Mucosa of descending colon (tissue), 3 donors: Measurements from ENCODE around the gene IRF2BP2. TPM values are rescaled to one million over a fixed set of nuclear protein-coding genes. Genes with fewer than 3 reads are reported as not detected.

Source experiments
- ATAC-seq: fragments of 200-7000 bp; cut with Tn5 transposase; one replicate; pipeline ENCODE4 v1.9.1; 2020; ENCODE audit warnings: mild to moderate bottlenecking, moderate library complexity
- DNase-seq, 3 donors: peaks; one replicate each; pipeline ENCODE4 v3.0.0-alpha.2; 2020
- H3K36me3 ChIP-seq: fragments of 200-600 bp; one replicate; pipeline ENCODE4 v1.8.0; 2021; ENCODE audit warnings: low read depth, mild to moderate bottlenecking
- H3K4me1 ChIP-seq: fragments of 200-600 bp; one replicate; pipeline ENCODE4 v1.8.0; 2021; ENCODE audit warnings: low read depth, mild to moderate bottlenecking
- H3K4me3 ChIP-seq: fragments of 200-600 bp; one replicate; pipeline ENCODE4 v1.8.0; 2021; ENCODE audit warnings: mild to moderate bottlenecking
- H3K9me3 ChIP-seq: fragments of 200-600 bp; one replicate; pipeline ENCODE4 v1.8.0; 2021; ENCODE audit warnings: mild to moderate bottlenecking
- intact Hi-C, 2 donors: fragments of 100-400 bp; cut with DNase I in 1 of 2; cut with micrococcal nuclease in 1 of 2; formaldehyde crosslinking; loops; one replicate each; pipeline versions ENCODE4 v1.11.0 to v1.11.1; 2022; cut with DNase I, micrococcal nuclease
- total RNA-seq, 3 donors: library from RNA; stranded (reverse); fragmentation: NEBNext Ultra II Directional in 2 of 3; extraction: Animal tissue kit (Norgen Biotek cat#: 25700) in 2 of 3; gene quantifications; one replicate each; pipeline versions ENCODE4 v1.2.1 to v1.2.4, GENCODE V29; 2021 to 2023
- TF ChIP-seq, protein P1 (sequence below): fragments of 200-600 bp; IDR thresholded peaks from one replicate; pipeline ENCODE4 v1.8.0; 2022; ENCODE audit warnings: antibody characterized with exemption, mild to moderate bottlenecking
- donor health status: DM: no; HTN: no; CAD: no; lungs with moderate emphysema.
- donor health status: DM: no; HTN: no; CAD: no.
- donor health status: DM: no; HTN: yes; CAD: no.

IRF2BP2 gene
- total RNA-seq, 3 donors from 2014 or later: 134 to 180 (median 156) TPM

DNA sequence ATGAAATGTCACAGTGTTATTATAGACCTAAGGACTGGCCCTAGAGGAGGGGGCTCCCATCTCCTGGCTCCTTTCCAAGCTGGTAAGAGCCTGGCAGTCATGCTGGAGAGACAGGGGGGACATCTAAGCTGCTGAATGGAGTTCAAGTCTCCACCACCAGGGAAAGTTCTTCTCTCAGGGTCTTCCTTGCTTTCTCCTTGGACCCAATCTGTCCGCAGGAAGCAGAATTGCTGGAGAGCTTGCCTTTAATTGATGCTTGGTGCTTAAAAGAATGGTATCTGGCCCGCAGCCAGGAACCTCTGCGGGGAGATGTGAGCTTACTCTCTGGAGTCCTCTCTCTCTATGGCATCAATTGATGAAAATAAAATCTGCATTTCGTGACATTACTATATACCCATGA, 25.1 kb downstream of the IRF2BP2 start:
- no peak for ATAC-seq
- Histone ChIP-seq H3K36me3 (no peaks in the 10 kb centered on the region), H3K4me3 (no peak overlapping the region), H3K4me1 (no peaks in the 10 kb centered on the region), H3K9me3 (no peaks in the 10 kb centered on the region)
- TF ChIP-seq, protein P1, sequence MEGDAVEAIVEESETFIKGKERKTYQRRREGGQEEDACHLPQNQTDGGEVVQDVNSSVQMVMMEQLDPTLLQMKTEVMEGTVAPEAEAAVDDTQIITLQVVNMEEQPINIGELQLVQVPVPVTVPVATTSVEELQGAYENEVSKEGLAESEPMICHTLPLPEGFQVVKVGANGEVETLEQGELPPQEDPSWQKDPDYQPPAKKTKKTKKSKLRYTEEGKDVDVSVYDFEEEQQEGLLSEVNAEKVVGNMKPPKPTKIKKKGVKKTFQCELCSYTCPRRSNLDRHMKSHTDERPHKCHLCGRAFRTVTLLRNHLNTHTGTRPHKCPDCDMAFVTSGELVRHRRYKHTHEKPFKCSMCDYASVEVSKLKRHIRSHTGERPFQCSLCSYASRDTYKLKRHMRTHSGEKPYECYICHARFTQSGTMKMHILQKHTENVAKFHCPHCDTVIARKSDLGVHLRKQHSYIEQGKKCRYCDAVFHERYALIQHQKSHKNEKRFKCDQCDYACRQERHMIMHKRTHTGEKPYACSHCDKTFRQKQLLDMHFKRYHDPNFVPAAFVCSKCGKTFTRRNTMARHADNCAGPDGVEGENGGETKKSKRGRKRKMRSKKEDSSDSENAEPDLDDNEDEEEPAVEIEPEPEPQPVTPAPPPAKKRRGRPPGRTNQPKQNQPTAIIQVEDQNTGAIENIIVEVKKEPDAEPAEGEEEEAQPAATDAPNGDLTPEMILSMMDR: no peak
- intact Hi-C loops: no loop called here
- no peak for DNase-seq

DNA sequence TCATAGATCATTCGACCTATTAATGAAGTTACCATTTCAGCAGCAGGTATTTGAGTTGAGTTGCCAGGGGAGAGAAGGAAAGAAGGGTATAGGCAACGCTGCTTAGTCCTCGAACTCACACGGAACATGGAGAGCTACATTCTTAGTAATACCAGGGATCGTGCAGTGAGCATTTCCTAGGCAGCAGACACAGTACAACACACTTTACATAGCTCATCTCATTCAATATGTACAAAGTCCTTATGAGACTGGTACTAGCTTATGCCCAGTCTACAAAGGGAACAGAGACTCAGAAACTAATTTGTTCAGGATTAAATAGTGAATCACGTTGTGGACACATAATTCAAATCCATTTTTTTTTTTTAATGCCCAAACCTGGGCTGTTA, 25.6 kb downstream of the IRF2BP2 start:
- no peaks in the 10 kb centered on the region for H3K4me1 ChIP-seq
- TF ChIP-seq, protein P1: no peak
- no peak overlapping the region for H3K4me3 ChIP-seq
- ATAC-seq: no peak
- intact Hi-C loops: no loop called here
- no peaks in the 10 kb centered on the region for H3K36me3 ChIP-seq
- DNase-seq: no peak
- no peaks in the 10 kb centered on the region for H3K9me3 ChIP-seq

DNA sequence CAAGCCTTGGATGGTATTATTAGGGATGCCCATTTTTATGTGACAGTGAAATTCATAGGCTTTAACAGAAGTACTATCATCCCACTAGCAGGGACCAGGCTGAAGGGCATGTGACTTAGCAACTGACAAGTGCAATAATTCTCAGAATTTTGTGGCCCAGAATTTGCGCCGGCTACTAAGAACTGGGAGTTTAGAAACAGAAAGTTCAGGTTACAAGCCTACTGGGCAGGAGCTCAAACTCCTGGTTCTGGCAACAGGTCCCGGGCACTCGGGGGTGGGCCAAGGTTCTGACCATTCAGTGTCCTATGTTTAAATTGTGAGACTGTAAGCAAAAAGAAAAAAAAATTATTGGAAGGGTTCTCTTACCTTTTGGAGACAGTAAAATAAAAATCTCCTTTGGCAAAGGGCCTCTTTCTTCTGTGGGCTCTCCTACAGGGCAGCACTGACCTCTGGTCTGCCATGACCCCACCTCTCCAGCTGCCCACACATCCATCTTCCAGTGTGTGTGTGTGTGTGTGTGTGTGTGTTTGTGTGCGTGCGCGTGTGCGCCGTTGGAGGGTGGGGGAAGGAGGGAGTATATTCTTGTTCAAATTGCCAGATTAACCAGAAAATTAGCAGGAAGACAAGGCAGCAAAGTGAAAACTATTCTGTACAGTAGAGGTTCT, 26.1 kb downstream of the IRF2BP2 start:
- intact Hi-C loops: no loop called here
- H3K4me3 ChIP-seq: no peak overlapping the region
- no peaks in the 10 kb centered on the region for H3K9me3 ChIP-seq
- TF ChIP-seq, protein P1: no peak
- ATAC-seq (no peak), DNase-seq (no peak)
- no peaks in the 10 kb centered on the region for H3K36me3 ChIP-seq
- no peaks in the 10 kb centered on the region for H3K4me1 ChIP-seq

DNA sequence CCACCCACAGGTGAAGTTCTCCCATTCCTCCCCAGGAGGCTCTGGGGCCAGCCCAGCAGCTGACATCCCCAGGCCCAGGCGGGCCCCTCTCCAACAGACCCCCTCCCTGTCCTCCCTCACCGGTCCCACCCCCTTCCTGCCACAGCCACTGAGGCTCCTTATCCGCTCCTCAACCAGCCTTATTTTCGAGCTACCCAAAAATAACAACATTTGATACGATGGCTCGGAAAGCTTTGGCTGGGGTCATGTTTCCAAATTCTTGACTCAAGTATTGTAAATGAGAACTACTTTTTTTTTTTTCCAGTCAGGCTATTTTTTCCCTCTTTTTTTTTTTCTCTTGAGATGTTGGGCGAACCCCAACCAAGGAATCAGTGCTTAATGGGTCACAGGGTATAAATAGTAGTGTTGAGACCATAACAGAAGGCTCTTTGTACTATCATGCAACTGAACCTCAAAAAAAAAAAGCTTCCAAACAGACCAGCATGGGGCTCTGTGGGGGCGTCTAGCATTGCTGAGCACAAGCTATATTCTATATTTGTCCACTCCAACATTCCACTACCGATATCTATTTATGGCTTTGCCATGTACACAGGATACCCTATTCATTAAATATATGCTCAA, 27.2 kb downstream of the IRF2BP2 start:
- Histone ChIP-seq H3K4me3 (no peak overlapping the region), H3K4me1 (no peaks in the 10 kb centered on the region), H3K36me3 (no peaks in the 10 kb centered on the region), H3K9me3 (no peaks in the 10 kb centered on the region)
- ATAC-seq (no peak), DNase-seq (no peak)
- TF ChIP-seq, protein P1: no peak
- intact Hi-C loops: no loop called here

DNA sequence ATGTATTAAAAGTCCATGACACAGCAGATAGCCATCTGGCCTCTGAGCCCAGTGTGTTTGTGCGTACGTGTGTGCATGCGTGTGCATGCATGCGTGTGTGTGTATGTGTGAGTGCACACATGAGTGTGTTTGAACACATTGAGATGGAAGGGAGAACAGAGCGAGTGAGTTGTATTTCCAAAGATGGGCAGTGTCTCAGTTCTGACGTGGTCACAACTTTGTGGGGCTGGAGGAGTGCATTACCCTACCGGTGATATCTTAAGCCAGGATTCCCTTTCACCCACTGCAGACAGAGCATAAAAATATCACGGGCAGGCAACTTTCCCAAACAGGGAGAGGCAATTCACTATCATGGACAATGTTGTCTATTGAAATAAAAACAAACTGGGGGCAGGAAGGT, 27.8 kb downstream of the IRF2BP2 start:
- DNase-seq: no peak
- Histone ChIP-seq H3K4me3 (no peak overlapping the region), H3K9me3 (no peaks in the 10 kb centered on the region), H3K4me1 (no peaks in the 10 kb centered on the region), H3K36me3 (no peaks in the 10 kb centered on the region)
- ATAC-seq: no peak
- intact Hi-C loops: no loop called here
- TF ChIP-seq, protein P1: no peak
